ENCODE data around the gene ADAMTS2.

The ADAMTS2 gene

DNA sequence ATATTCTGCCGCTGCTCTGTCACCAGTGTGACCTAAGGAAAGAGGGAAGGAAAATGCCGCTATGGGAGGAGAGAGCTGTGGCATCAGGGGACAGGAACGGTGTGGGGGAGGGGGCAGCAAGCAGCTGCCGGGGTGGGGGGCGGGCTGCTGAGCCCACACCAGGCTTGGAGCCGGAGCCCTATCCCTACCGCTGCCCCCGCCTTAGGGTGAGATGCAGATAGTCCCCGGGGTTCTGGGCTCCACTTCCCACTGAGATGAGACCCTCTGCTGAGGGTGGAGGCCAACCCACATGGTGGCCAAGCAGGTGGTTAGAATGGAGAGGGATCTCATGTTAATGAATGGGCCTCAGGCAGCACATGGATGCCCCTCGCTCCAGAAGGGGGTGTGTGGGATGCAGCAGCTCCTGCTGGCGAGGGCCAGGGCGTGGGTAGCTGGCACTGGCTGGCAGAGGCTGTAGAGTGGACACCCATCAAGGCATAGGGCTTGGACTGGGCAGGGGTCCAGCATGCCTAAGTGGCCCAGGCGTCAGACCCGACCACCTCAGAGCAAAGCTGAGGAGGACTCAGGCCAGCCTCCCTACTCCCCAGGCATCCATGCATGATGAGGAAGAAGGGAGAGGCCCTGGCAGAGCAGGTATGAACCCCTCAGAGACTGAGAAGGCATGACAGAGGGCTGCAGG lies 153.6 kb downstream of the ADAMTS2 start:
- no peak for DNase-seq

DNA sequence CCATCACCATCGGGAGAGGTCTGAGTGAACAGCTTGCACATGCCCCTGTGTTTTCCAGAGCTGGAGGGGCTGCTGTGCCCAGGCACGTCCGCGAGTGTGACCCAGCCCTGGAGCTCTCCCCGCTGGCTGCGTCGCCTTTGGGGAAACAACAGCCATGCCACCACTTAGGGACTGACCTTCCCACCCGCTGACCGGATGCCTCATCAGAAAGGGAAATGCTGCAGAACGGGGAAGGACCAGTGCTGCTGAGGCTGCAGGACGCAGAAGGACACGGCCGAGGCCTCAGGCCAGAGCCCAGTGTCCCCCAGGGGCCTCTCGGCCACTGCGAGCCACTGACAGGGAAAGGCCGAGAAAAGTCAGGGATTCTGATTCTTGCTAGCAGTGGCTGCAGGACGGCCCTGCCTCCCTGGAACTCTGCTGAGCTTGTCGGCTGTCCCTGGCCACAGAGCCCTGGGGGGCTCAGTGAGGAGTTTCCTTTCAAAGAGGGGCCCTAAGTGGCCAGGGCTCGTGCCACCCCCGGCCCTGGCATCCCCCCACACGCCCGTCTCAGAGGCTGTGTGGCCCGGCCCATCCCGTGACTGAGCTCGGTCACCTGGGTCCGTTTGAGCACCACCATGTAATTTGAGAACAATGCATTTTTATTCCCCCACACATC lies 154.3 kb downstream of the ADAMTS2 start:
- no peak for DNase-seq

DNA sequence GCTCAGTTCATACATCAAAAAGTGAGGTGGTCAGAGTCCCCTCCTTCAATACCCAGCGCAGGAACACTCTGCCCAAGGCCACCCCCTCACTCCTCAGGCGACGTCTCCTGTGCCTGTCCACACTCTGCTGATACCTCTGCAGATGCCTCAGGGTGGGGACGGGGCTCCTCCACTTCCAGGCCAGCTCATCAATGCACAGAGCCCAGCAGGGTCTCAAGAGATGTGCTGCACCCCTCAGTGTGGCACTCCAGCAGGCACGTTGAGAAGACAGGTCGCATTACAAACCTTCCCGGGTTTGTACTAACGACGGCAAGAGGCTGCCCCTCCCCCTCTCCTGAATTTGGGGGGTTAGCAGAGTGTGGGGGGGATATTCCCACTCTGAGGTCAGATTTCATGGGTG lies 156.6 kb downstream of the ADAMTS2 start:
- DNase-seq = no peak

DNA sequence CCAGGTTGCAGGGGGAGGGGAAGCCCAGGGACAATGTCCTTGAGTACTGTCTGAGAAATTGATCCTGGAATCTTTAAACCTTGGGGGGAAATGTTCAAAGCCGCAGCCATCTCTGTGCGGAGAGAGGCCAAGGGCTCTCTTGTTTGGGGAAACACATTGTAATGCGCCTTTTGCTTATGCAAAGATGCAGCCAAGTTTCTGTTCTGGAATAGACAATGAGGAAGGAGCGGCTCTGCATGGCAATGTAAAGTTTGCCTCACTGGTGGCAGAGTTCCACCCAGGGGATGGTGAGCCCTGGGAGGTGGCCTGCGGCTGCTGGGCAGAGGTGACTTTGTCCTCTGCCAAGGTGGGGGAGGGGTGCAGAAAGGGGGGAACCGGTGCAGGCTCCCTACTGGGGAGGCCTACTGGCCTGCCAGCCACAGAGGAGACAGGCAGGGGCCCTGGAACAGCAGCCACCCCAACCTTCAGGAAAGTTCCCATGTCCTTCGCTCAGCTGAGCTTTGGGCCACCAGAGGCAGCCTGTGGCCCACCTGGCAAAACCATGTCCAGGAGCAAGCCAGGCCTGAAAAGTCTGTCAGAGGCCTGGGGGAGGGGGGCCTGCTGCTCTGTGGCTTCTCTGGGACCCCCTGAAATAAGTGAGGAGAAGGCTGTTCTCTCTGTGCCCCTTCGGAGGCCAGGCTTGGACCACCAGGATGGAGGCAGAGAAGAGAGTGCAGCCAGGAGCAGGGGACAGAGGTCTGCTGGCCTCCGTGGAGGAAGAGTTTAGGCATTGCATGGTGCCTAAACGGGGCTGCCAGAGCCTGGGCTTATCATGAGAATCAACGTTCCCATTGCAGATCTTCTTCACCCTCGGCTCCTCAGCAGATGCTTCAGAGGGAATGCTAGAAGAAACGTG lies 157.3 kb downstream of the ADAMTS2 start:
- DNase-seq = no peak

DNA sequence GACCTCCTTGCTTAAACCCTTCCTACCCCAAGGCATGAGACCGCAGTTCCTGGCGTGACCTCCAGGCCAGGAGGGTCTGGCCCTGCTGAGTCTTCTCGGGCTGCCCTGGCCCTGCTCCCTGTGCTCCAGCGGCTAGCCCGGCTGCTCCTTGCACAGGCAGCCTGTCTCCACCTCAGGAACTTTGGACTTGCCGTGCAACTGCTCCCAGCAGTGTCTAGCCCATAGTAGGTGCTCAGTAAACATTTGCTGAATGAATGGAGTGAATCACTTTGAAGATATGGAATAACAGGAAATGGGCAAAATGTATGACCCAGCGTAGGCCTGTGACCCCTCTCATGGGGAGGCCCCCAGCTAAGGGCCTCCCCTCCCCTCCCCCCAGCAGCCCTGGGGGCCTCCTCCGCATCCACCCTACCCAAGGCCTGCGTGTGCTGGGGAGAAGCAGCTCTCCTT lies 158.0 kb downstream of the ADAMTS2 start:
- no peak for DNase-seq

DNA sequence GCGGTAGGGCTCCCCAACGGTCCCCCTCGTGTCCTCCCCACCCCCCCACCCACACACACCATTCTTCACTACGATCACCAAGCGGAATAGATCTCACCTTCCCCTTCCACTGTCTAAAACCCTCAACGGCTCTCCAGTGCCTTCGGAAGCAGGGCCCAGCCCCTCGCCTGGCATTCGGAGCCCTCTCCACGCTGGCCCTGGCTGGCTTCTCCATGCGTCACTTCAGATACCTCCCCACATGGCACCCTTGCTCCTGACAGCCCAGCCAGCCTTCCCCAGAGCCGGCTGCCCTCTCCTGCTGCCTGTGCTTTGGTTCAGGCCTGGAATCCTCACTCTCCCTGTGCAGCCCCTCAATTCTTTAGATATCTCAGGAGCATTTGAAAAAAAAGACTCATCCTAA lies 158.5 kb downstream of the ADAMTS2 start:
- DNase-seq = no peak

DNA sequence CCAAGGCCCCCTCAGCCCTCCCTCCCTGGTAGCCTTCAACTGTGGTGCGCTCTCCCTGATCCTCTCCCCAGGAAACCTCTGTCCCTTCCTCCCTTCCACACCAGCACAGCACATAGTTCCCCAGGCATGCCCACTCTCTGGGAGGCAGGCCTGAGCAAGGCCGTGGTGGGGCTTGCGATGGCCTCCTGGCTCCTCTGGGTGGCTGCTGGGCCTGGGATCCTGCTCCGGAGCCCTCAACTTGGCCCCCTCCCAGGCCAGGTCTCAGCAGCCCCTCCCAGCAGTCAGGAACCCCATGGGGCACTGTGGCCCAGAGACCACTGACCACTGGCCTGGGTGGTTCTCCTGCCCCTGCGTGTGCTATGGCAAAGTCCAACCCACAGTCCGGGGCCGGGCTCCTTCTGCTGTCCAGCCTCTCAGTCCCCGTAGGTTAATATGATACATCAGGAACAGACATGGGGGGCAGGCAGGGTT lies 159.3 kb downstream of the ADAMTS2 start:
- no peak for DNase-seq

DNA sequence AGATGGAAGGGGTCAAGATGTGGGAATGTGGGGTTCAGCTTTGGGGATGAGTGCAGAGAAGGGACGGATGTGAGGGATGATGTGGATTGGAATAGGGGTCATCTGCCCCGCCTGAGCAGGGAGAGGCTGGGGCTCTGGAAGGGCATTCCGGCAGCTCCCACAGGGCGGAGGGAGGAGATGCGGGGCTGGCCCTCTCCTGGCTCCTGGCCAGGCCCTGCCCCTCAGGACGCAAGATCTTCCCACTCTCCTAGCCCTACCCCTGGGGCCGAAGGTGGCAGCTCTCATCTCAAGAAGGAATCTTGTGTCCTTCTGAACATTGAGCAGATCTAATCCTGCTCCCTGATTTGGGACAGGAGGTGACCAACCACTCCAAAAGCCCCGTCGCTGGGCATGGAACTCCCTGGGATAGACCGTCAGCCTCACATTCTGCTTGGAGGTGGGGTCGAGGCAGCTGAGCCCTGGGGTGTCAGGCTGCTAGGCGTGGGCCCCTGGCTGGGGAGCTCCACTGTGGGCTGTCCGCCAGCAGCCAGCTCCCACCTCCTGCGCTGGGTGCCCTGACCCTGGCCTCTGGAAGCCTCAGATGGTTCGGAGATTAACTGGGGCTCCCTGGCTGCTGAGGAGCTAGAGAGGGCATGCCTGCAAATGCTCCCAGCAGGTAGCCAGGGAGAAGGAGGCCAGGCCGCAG lies 159.9 kb downstream of the ADAMTS2 start:
- DNase-seq = no peak

DNA sequence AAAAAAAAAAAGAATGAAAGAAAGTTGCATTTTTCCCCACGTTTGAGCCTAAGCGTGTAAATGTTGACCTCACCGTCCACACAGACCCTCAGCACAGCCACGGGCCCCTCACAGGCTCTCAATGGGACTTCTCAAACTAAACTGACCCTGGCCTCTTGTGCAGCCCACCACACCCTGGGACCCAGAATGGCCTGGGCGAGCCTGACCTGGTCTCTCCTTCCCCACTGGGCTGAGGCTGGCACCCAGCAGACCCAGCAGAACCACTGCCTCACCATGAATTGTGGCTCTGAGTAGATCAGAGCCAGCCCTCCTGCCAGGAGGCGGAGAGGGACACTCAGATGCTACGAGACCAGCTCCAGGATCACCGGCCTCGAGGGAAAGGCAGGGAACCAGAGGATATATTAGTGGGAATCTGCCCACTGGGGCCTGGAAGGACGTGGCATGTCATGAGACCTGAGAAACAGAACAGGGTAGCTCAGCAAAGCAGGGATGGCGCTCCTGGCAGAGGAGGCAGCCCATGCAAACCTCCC lies 160.7 kb downstream of the ADAMTS2 start:
- no peak for DNase-seq

DNA sequence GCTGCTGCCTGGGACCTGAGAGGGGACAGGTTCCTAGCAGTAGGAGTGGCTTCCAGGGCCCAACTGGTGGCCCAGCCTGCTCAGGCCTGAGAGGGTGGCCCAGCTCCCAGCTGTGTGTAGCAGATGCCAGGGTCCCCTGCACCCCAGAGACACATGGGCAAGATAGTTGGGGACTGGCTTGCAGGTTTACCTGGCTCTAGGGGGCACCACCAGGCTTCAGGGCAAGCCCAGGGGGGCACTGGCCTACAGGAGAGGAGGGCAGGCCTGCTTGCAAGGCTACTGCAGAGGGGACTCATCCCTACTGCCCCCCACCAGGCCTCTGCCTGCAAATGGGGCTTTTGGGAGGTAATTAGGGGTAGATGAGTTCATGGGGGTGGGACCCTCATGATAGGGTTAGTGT lies 161.8 kb downstream of the ADAMTS2 start:
- DNase-seq = no peak

DNA sequence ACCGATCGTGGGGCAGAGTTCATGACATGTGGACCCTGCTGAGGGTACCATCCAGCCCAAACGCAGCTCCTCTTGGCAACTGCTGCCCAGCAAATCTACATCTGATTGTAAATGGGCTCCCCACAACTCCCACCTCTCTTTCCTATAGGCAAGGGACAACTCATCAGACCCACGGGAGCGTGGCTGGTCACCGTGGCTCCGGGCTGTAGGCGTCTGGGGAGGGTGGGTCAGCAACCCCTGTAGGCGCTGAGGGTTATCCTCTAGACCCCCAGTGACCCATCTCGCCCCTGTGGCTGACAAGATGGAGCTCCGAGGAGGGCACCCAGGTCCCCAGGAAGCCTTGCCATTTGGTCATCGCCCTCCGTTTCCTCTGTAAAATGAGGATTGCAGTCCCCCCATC lies 162.7 kb downstream of the ADAMTS2 start:
- DNase-seq = no peak

DNA sequence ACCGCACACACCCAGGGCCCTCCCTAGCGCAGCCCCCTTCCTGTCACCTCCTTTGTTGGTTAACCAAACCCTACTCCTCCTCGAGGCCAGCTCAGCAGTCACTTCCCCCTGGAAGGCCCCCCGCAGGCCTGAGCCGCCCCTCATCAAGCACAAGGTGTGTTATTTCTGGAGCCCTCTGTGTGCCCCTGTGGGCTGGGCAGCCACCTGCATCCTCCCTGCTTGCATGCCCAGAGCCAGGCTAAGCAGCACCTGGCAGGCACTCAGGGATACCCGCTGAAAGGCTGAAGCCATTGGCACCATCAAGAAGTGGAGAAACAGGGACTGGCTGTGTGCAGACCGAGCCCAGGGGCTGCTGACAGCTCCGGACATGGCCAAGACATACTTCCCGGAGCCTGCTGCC lies 163.3 kb downstream of the ADAMTS2 start:
- DNase-seq = no peak

DNA sequence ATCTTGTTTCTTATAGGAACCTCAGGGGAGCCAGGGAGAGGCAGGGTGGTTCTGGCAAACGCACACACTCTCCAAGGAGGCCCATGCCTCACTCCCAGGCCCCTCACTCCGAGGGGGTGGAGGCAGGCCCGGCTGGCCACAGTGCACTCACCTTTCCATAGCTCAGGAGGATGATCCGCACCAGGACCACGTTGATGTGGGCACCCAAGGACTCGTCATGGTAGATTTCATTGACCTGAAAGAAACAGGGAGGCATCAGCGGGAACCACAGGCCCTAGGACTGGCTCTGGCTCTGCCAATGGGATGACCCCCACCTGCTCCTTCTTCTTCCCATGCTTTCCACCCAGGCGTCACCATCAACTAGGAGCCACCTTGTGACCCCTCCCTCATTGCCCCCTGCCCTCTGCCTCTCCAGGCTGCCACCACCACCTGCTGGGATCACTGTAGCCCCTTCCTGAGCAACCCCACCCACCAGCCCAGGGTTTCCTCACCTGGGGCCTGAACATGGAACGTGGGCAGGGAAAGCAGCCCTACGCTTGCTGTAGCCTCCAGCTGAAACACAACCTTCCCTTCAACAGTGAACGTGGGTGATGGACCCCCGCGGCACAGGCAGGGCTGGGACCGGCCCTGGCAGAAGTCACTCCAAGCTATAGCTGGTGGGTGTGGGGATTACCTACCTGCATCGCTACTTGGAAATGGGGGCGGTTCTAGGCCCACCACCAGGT lies 164.2 kb downstream of the ADAMTS2 start:
- no peak for DNase-seq

DNA sequence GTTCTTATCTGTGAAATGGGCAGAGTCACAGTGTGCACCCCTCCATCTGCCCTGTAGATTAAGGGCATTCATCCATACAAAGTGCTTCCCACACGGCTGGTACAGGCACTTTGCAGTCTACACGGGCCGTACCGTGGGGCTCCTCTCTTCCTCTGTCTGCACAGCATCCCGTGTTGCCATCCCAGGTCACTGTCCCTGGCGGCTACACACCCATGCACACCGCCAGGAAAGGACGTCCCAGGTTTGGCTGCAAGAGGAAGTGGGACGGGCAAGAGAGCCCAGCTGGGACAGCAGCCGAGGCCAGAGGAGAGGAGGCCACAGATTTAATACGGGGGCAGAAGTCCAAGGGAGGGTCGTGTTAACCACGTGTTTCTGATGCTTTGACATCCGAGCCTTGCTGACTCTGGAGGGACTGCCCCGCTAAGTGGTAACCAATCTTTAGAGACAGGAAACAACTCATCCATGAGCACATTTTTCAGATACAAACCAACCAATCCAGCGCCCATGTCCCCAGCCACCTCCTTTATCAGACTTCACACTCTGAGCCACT lies 165.1 kb downstream of the ADAMTS2 start:
- no peak for DNase-seq

DNA sequence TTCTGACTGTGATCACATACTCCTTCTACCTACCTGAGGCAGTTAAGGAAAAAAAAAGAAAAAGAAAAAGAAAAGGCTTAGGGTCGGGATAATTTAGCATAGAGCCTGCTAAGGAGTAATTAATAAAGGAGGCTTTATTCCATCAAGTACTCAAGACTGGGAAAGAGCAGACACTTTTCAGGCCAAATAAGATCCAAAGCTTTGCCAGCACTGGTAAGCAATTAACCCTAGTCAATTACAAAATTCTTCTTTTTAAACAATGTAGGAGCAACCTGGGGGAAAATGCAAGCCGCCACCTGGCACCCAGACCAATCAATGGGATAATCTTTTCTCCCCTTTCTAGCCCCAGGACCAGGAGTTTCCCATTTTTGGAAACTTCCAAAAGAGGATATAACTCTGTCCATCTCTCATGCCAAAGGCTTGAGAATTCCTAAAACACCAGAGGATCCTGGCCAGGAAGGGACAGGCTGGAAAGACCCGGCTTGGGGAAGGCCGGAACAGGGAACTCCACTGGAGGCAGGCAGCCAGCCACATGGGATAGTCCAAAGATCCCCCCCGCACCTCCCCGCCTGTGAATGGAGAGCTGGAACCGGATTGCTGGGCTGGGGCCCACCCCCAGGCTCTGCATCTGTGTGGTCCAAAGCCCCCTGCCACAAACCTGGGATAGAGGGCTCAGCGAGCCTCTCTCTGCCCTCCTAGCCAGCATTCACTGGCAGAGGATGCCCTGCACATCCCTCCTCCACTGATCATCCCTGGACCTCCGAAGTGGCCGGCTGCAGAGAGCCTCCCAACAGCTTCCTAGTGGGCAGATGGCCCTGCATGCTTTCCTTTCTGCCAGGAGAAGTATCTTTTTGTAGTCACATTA lies 167.3 kb downstream of the ADAMTS2 start:
- DNase-seq = no peak

DNA sequence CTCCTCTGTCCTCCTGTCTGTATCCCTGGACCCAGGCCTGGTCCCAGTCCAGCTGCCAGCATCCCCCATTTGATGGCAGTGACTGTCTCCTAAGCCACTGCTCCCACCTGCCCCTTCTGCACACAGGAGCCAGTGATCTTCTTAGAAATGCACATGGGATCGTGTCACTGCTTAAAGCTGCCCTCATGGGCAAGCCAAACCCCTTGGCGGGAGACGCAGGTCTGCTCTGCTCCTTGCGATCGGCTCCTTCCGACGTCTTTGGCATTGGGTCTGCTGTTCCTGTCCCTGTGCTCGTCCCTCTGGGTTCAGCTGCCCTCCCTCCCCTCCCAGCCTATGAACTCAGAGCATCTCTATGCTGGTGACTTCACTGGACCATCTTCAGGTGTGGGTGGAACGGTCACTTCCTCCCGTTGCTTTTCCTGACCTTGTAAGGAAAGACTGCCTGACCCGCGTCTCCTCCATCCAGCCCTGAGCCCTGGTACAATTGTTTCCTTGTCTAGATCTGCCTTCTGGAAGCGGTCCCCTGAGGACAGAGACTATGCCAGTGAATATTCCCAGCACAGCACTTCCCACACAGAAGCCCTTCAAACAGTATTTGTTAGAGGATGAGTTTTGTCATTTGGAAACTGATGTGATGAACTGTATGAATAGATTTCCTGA lies 168.6 kb downstream of the ADAMTS2 start:
- DNase-seq = no peak

DNA sequence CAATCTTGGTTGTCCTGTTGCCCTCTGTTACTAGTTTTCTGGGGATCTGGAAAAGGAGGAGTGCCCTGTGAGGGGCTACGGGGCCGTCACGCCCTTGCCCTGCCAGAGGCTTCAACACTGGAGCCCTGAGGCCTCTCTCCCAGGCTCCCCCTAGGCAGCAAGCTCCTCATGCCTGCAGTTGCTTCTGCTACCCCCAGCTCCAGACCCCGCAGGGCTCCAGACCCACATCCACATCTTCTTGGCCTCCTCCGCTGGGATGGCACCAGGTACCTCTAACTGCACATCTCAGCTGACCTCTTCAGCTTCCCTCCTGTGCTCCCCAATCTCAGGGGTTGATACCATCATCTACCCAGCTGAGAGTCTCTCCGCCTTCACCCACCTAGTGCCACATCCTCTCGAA lies 169.1 kb downstream of the ADAMTS2 start:
- DNase-seq = no peak

DNA sequence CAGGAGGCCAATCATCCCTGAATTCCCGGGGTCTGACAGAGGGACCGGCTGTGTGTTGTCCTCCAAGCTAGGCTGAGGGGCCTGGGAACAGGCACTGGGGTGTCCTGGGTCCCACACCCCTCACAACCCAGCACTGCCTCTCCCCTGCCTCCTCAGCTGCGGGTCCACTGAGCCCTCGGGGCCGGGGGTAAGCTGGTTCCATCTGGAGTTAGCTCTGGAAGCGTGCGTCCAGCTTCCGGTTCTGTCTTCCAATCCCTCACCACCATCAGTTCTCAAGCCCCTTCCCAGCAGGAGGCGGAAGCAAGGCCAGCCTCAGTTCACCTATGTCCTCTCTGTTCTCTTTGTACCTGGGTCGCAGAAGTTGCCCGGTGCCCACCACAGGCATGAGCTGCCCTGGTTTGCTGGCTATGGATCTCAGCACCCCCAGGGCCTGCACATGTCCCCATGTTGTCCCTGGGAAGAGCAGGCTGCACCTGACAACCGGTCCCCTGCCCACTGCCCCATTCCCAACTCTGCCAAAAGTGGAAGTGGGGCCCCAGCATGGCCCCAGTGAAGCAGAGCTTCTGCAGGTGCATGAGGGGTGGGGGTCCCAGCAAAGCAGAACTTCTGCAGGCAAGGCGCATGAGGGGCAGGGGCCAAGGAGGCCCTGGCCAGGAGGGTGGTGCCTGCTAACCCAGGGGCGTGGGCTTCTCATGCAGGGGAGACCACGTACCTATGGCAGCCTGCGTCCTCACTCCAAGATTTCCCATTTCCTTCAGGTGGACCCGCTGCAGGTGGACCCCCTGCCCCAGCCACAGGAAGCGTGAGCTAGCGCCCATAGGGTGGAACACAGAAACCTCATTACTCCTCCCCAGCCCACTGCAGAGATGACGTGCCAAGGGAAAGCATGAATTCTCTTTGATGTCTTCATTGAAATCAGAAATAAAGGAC lies 173.2 kb downstream of the ADAMTS2 start:
- DNase-seq = no peak

DNA sequence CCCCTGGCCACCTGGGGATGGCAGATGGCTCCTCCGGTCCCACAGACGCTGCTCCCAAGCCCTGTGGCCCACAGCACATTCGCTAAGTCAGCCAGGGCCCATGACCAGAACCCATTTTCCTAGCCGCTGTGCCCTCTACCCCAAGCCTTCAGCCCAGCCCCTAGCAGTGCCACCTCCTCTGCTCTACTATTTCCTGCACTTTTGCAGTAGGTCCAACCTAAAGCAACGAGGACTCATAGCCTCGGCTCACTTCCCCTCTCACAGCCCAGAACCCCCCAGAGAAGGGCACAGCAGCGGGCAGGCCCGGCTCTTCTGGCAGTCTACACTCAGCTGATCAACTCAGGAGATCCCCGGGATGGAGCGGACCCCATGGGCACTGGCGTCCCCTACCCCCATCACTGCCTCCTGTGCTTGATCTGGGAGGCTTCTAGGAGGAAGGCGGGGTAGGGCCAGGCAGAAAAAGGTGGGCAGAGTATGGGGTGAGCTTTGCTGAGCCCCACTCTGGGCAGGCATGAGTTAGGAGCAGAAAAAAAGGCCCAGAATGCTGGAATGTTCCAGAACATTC lies 173.9 kb downstream of the ADAMTS2 start:
- DNase-seq = no peak
